NCI-H187 treated with DMSO at 0.1 percent for 48 hours (cell line): Measurements from ENCODE around the gene UNC5A.

Experiments used
- DNase-seq: peaks from one replicate; lab custom pipeline; 2025; lab: John Stamatoyannopoulos, UW

The UNC5A gene

GRCh38 chr5:176821441-176821840, 11.1 kb downstream of the UNC5A start:
- no peak for DNase-seq

- no peak for DNase-seq
Observed at GRCh38 chr5:176822041-176822792, 11.9 kb downstream of the UNC5A start.

- no peak for DNase-seq
Observed at GRCh38 chr5:176822793-176823481, 12.6 kb downstream of the UNC5A start.

DNA sequence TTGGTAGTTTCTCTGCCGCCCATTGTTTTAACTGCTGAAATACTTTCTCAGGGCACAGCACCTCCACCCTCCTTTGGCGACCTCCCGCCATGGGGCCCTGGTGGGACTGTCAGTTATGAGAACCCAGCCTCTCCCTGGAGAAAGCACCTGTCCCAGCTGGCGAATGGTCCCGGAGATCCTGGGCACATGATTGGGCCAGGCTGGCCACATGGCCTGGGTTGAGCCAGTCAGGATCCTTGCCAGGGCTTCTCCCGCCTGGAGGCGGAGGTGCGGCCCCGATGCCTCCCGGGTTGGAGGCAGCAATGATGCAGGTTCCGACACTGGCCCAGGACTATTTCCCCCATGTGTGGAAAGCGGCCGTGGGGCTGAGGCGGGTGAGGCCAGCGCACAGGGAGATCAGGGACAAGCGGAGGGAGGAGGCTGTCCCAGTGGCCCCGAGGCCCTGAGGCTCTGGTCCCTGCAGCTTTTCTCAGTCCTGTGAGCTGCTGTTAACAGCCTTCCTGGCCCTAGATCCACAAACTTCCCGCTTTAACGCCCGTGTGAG, 13.6 kb downstream of the UNC5A start:
- no peak for DNase-seq

- no peak for DNase-seq
Observed at GRCh38 chr5:176824604-176825003, 14.2 kb downstream of the UNC5A start.

DNA sequence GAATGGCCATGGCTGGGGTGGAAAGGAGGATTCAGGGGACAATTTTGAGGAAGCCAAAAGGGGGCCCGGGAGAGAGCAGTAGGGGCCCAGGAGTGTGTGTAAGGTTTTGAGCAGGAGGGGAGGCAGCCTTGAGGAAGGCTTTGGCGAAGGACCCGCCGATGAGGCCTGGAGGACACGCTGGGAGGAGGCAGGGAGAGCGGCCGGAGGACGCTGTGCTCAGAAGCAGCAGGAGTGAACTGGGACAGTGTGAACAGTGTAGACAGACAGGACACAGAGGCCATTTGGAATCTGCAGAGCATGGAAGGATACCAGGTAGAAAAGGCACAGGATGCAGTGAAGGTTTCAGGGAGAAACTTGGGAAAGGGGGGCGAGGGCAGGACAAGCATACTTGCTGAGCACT, 14.9 kb downstream of the UNC5A start:
- no peak for DNase-seq

- DNase-seq: no peak
Observed at GRCh38 chr5:176825957-176826356, 15.6 kb downstream of the UNC5A start.

GRCh38 chr5:176827736-176828414, 17.5 kb downstream of the UNC5A start:
- DNase-seq: no peak

DNA sequence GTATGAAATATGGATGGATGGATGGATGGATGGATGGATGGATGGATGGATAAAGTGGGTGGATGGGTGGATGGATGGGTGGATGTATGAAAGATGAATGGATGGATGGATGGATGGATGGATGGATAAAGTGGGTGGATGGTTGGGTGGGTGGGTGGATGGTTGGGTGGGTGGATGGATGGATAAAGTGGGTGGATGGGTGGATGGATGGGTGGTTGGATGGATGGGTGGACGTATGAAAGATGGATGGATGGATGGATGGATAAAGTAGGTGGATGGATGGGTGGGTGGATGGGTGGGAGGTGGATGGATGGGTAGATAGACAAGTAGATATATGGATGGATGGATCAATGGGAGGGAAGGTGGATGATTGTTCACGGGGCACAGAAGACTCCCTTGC, 19.0 kb downstream of the UNC5A start:
- DNase-seq: no peak

DNA sequence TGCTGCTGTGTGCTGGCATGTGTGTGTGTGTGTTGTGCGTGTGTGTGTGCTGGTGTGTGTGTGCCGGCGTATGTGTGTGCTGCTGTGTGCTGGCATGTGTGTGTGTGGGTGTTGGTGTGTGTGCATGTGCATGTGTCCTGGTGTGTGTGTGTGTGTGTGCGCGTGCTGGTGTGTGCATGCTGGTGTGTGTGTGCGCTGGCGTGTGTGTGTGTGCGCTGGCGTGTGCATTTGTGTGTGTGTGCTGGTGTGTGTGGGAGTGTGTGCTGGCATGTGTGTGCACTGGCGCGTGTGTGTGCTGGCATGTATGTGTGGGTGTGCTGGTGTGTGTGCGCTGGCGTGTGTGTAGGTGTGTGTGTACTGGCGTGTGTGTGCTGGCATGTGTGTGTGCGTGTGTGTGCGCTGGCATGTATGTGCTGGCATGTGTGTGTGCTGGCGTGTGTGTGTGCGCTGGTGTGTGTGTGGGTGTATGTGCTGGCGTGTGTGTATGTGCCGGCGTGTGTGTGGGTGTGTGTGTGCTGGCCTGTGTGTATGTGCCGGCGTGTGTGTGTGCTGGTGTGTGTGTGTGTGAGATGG, 20.1 kb downstream of the UNC5A start:
- no peak for DNase-seq

DNA sequence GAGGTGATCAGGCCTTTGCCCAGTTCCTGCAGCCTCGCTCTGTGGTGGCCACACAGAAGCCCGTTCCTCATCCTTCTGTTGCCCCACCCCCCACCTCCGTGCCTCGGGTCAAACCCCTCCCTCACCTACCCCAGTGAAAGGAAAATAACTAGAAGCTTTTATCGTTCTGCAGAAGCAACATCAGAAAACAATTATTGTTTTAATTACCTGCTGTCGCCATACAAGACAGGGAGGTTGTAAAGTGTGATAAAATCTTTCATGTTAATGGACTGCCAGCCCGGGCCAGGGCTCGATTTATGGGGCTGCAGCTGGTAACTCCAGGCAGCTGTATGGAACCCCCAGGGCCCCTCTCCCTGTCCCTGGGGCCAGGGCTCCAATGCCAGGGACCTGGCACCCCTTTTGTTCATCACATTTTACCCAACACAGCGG, 20.6 kb downstream of the UNC5A start:
- DNase-seq: no peak

DNA sequence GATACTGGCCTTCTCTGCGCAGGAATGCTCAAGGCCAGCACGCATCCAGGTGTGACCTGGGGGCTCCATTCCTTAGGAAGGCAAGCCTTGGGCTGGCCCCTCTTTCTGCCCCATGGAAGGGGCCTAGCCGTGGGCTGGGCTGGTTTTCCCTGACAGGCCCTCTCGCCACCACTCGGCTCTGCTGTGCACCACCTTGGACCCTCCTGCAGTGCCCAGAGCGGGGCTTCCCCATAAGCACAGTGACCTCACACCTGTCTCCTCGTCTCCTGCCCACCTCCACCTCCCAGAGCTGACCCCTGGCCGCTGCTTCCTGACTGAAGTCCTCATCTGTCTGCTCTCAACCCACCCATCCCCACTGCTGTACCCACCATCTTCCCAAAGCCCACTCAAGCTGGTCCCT, 21.1 kb downstream of the UNC5A start:
- DNase-seq: no peak

GRCh38 chr5:176832162-176832561, 21.8 kb downstream of the UNC5A start:
- no peak for DNase-seq

DNA sequence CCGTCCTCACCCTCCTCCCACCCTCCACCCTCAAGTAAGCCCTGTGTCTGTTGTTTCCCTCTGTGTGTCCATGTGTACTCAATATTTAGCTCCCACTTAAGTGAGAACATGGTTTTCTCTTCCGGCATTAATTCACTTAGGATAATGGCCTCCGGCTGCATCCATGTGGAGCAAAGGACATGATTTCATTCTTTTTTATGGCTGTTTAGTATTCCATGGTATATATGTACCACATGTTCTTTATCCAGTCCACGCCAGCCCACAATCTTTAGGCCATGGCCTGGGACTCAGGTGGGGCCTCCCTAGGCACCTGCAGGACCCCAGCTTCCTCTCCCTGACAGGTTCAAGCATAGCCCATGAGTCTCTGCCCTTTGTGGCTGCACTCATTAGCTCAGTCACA, 22.9 kb downstream of the UNC5A start:
- no peak for DNase-seq

- DNase-seq: no peak
Observed at GRCh38 chr5:176835918-176836317, 25.6 kb downstream of the UNC5A start.

- DNase-seq: no peak
Observed at GRCh38 chr5:176836811-176837706, 26.7 kb downstream of the UNC5A start.

GRCh38 chr5:176837707-176838115, 27.4 kb downstream of the UNC5A start:
- DNase-seq: no peak

DNA sequence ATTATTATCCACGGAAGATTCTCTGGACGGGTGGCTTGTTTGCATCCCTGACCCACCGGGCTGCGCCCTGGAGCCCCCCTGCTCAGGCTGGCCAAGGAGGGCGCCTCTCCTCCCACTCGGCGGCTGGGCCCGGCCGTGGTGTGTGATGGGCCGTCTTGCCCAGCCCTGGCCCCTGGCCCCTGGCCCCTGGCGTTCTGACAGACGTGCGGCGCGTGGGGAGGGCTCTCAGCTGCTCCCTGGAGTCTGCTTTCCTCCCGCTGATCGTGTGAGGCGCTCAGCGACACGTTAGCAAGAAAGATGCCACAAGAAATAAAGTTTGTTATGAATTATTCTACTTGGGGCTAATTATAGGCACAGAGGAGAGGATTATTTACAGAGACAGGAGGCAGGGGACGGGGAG, 33.3 kb downstream of the UNC5A start:
- DNase-seq: no peak

DNA sequence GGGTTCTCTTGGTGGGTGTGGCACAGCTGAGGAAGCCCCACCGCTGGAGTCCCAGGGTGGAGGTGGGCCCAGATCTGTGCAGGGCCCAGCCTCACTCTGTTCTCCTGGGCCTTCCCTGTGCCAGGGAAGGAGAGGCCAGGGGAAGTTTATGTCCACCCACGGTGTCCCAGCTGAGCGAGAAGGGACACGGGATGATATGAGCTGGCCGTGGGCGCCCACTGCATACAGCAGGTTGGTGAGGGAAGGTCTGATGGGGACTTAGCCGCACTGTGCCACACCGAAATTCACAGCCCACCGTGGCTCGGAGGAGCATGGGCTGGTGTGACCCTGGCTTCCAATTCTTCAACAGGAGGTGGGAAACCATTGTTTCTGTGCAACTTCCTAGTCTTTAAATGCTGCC, 33.9 kb downstream of the UNC5A start:
- no peak for DNase-seq

- no peak for DNase-seq
Observed at GRCh38 chr5:176844706-176845391, 34.5 kb downstream of the UNC5A start.

DNA sequence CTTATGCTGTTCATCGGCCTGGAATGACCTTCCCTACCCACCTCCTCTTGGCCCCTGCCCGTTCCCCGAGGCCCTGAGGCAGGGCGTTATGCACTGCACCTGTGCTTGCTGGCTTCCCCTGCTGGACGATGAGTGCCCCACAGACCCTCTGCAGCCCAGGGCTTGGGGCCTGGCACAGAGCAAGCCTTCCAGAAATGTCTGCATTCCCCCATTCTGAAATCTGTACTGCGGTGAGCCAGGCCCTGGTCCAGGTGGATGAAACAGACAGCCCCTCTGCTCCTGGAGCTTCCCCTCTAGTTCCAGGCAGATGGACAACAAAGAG, 35.0 kb downstream of the UNC5A start:
- no peak for DNase-seq
